ENCODE measurements around the gene CACNA1E.
"Not testable (repeated sequence)": the region's sequence is repeated elsewhere in the genome, so short reads cannot be mapped to it uniquely, and the experiment has no call there.

CACNA1E gene

DNA sequence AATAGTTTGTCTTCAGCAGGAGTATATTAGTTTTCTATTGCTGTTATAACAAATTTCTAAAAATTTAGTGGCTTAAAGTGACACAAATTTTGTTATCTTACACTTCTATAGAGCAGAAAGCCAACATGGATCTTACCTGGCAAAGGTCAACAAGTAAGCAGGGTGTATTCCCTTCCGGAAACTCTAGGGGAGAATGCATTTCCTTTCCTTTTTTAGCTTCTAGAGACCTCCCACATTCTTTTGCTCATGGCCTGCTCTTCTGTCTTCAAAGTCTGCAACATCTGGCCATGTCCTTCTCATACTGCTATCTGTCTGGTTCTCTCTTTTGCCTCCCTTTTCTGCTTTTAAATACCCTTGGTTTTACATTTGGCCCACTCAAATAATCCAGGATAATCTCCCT lies 335.6 kb downstream of the CACNA1E start:
- no peak overlapping the region for H3K4me3 ChIP-seq (ENCODE audit: low read depth, low read length)

DNA sequence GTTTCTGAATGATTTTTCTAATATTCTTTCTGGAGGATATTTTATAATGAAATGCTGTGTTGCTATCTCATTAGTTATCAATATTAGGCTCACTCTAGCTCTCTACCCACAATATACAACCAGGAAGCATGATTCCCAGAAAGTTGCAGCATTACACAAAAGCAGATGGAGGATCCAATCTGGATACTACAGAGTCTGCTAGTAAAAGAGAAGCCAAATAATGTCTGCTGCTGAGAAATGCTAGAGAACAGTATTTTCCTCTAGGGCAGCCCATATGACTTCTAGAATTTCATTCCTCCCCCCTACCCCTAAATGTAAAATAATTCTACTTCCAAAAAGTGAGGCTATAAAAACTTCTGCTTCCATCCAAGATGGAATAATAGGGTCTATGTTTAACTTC lies 338.4 kb downstream of the CACNA1E start:
- TF ChIP-seq, protein P1, sequence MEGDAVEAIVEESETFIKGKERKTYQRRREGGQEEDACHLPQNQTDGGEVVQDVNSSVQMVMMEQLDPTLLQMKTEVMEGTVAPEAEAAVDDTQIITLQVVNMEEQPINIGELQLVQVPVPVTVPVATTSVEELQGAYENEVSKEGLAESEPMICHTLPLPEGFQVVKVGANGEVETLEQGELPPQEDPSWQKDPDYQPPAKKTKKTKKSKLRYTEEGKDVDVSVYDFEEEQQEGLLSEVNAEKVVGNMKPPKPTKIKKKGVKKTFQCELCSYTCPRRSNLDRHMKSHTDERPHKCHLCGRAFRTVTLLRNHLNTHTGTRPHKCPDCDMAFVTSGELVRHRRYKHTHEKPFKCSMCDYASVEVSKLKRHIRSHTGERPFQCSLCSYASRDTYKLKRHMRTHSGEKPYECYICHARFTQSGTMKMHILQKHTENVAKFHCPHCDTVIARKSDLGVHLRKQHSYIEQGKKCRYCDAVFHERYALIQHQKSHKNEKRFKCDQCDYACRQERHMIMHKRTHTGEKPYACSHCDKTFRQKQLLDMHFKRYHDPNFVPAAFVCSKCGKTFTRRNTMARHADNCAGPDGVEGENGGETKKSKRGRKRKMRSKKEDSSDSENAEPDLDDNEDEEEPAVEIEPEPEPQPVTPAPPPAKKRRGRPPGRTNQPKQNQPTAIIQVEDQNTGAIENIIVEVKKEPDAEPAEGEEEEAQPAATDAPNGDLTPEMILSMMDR (IDR thresholded peaks at IDR 0.05; ENCODE audit: low read depth, low read length): no peak

More for the DNA sequence above, 335.6 kb downstream of the CACNA1E start:
- TF ChIP-seq, protein P1 (IDR thresholded peaks at IDR 0.05; ENCODE audit: low read depth, low read length): no peak

DNA sequence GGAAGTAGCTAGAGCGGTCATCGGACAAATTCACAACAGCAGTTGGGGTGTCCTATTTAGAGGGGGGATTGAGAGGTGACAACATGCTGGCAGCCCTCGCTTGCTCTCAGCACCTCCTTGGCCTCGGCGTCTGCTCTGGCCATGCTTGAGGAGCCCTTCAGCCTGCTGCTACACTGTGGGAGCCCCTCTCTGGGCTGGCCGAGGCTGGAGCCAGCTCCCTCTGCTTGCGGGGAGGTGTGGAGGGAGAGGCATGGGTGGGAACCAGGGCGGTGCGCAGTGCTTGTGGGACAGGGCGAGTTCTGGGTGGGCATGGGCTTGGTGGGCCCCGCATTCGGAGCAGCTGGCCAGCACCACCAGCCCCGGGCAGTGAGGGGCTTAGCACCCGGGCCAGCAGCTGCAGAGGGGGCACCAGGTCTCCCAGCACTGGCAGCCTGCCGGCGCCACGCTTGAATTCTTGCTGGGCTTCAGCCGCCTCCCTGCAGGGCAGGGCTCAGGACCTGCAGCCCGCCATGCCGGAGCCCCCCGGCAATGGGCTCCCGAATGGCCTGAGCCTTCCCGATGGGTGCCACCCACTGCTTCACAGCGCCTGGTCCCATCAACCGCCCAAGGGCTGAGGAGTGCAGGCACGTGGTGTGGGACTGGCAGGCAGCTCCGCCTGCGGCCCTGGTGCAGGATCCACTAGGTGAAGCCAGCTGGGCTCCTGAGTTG lies 349.0 kb downstream of the CACNA1E start:
- H3K4me3 ChIP-seq (ENCODE audit: low read depth, low read length): not testable (repeated sequence)

More for the DNA sequence above, 338.4 kb downstream of the CACNA1E start:
- no peak overlapping the region for H3K4me3 ChIP-seq (ENCODE audit: low read depth, low read length)

DNA sequence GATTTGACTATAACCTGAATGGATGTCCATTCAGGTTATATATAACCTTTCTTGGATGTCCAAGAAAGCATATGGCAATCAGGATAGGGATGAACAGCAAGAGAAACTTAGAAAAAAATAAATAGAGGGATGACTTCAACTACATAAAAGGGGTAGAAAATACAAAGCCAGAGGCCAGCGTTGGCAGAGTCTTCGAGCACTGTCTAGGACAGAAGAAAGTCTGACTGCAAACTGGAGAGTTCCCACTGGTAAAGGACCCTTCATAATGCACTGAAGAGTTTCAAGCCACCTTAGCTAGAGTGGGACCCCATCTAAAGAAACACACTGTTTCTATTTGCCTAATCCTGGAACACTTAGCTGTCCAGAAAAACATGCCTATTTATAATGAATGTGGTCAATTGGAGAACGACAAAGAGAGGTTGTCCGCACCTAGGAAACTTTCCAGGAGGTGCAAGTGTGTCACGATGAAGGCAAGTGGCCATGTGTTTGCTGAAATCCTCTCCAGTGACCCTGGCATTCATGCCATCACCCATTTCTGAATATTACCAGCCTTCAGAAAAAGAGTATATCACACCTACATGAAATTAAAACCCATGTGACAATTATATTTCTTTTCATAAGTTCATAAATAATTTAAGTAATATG lies 362.8 kb downstream of the CACNA1E start:
- TF ChIP-seq, protein P1 (IDR thresholded peaks at IDR 0.05; ENCODE audit: low read depth, low read length): no peak
- no peak overlapping the region for H3K4me3 ChIP-seq (ENCODE audit: low read depth, low read length)

DNA sequence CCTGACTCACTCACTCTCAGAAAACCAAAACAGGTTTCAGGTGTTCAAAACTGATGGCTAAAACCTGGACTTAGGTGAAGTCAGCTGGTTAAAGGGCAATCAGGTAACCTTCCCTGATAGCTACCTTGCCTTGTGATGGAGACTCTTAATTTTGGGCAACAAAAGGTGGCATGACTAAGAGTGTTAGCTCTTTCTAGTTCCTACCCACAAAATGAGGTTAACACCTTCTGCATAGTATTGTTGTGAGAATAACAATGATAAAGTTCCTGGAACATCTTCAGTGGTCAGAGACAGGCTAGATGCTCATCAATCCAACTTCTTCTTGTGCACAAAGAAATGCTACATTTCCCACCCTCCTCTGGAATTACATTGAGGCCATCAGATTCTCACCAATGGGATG lies 363.4 kb downstream of the CACNA1E start:
- H3K4me3 ChIP-seq (ENCODE audit: low read depth, low read length): no peak overlapping the region
- TF ChIP-seq, protein P1 (IDR thresholded peaks at IDR 0.05; ENCODE audit: low read depth, low read length): no peak

DNA sequence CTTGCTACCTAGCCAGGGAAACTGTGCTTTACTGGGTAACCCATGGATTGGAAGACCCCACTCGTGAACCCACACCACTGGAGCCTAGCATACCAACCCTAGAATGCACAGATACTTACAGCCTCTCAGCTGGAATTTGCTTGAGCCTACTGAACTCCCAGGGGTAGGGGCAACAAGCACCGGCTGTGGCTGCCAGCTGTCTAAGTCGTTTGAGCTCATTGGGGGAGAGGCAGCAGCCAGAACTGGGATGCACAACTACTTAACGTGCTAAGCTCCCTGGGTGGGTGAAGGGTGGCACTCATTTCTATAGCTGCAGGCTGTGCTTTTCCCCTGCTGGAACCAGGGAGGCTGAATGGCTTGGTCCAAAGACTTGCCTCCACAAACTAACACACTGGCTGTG lies 365.8 kb downstream of the CACNA1E start:
- H3K4me3 ChIP-seq (ENCODE audit: low read depth, low read length): no peak overlapping the region
- TF ChIP-seq, protein P1 (IDR thresholded peaks at IDR 0.05; ENCODE audit: low read depth, low read length): no peak

DNA sequence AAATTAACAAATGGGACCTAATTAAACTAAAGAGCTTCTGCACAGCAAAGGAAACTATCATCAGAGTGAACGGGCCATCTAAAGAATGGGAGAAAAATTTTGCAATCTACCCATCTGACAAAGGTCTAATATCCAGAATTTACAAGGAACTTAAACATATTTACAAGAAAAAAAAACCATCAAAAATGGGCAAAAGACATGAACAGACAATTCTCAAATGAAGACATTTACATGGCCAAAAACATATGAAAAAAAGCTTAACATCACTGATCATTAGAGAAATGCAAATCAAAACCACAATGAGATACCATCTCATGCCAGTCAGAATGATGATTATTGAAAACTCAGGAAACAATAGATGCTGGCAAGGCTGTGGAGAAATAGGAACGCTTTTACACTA lies 370.9 kb downstream of the CACNA1E start:
- H3K4me3 ChIP-seq (ENCODE audit: low read depth, low read length): not testable (repeated sequence)

DNA sequence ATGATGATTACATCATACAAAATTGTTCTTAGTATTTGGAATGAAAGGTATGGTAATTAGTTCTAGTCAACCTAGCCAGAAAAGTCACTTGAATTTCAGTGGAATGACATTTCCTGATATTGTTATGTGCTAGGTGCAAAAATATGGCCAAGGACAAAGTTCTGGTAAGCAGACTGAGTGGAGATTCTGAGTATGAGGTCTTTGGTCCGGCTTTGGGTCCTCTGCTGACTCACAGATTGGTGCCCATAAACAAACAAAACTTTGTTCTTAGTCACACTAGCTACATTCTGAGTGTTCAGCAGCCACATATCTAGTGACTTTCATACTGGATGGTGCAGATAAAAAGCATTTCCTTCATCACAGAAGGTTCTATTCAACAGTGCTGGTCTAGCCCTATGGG lies 372.1 kb downstream of the CACNA1E start:
- TF ChIP-seq, protein P1 (IDR thresholded peaks at IDR 0.05; ENCODE audit: low read depth, low read length): no peak
- H3K4me3 ChIP-seq (ENCODE audit: low read depth, low read length): no peak overlapping the region

Measured in WI38 (cell line).